Measurements from ENCODE around the gene GDI2. TPM values are rescaled to one million over a fixed set of nuclear protein-coding genes. Genes with fewer than 3 reads are reported as not detected.

The GDI2 gene
- total and polyA plus RNA-seq, 9 of the 15 experiments (the other 6 are each of a cell fraction or from before 2014, with no cell fraction given), result 262 to 424 (median 287) TPM

- Histone ChIP-seq H3K4me1 (replicated peaks in 1 of 2; ENCODE audit: control insufficient read depth in 2 of 2, insufficient read depth in 2 of 2, low read length in 2 of 2) (peaks cover 8 to 18% of the 10 kb centered on the region in 2 experiments), H3K36me3 (ENCODE audit: control insufficient read depth, insufficient read depth, low read length) (no peaks in the 10 kb centered on the region), H3K79me2 (ENCODE audit: control insufficient read depth, insufficient read depth, low read length) (peaks cover 12% of the 10 kb centered on the region), H3K9me1 (ENCODE audit: control insufficient read depth, insufficient read depth, low read length) (no peaks in the 10 kb centered on the region), H3K9me3 (replicated peaks; ENCODE audit: control insufficient read depth, insufficient read depth, low read depth, low read length) (no peaks in the 10 kb centered on the region), H3K27me3 (ENCODE audit: control insufficient read depth in 2 of 2, insufficient read depth in 2 of 2, low read length in 2 of 2) (no peaks in the 10 kb centered on the region), H3K27ac (ENCODE audit: extremely low read depth, low read depth, low read length) (no peak overlapping the region), H3K9ac (ENCODE audit: insufficient read depth in 1 of 2, low read depth in 2 of 2, low read length in 2 of 2) (peak overlapping the region in 1 of 2 experiments; percentile 57; a peak in 1 of 4 replicates), H3K4me3 (no peak overlapping the region), H2AFZ (ENCODE audit: low read depth, low read length) (peak overlapping the region; percentile 65; the same call in 1 of the 2 replicates), H3K4me2 (ENCODE audit: insufficient read depth, low read length) (no peak overlapping the region), H4K20me1 (replicated peaks; ENCODE audit: control insufficient read depth, insufficient read depth, low read length) (no peaks in the 10 kb centered on the region)
- intact Hi-C loops (cut with micrococcal nuclease) (no loop called here), in situ Hi-C loops (cut with MboI) (no loop called here)
- BruUV-seq (replicated peaks), result no TSS peak
- CTCF ChIA-PET (ENCODE audit: low intra/inter-chr PET ratio), result no interaction called here
- FAIRE-seq, result no peak
- DNase-seq (ENCODE audit: extremely low read depth in 1 of 4, low spot score in 3 of 4), result no peak
- TF ChIP-seq MAFG (tag; conservative IDR thresholded peaks at IDR 0.05) (no peak), FIP1L1 (IDR thresholded peaks at IDR 0.05; ENCODE audit: low read depth, low read length, poor library complexity, severe bottlenecking) (no peak), YY1 (IDR thresholded peaks at IDR 0.05; ENCODE audit: borderline replicate concordance in 1 of 3, control insufficient read depth in 1 of 3, extremely low read depth in 1 of 3, insufficient read depth in 3 of 3, insufficient read length in 1 of 3, insufficient replicate concordance in 2 of 3, low read depth in 1 of 3, low read length in 2 of 3) (no peak), RBM34 (IDR thresholded peaks at IDR 0.05; ENCODE audit: borderline replicate concordance, insufficient read depth, low read length) (no peak), FUS (optimal IDR thresholded peaks at IDR 0.05; ENCODE audit: low read depth, low read length) (no peak), PREB (CRISPR knock-in tag; IDR thresholded peaks at IDR 0.05) (no peak), ZNF197 (CRISPR knock-in tag; IDR thresholded peaks at IDR 0.05; ENCODE audit: low read depth) (no peak), MYNN (IDR thresholded peaks at IDR 0.05) (no peak), MYNN (CRISPR knock-in tag; IDR thresholded peaks at IDR 0.05) (no peak)
- TF ChIP-seq, protein P1, sequence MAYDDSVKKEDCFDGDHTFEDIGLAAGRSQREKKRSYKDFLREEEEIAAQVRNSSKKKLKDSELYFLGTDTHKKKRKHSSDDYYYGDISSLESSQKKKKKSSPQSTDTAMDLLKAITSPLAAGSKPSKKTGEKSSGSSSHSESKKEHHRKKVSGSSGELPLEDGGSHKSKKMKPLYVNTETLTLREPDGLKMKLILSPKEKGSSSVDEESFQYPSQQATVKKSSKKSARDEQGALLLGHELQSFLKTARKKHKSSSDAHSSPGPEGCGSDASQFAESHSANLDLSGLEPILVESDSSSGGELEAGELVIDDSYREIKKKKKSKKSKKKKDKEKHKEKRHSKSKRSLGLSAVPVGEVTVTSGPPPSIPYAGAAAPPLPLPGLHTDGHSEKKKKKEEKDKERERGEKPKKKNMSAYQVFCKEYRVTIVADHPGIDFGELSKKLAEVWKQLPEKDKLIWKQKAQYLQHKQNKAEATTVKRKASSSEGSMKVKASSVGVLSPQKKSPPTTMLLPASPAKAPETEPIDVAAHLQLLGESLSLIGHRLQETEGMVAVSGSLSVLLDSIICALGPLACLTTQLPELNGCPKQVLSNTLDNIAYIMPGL (CRISPR knock-in tag; IDR thresholded peaks at IDR 0.05), result no peak
- POLR2A ChIA-PET, result interaction anchor here (0.8 to 1.3 kb wide), 2 partner anchors 9 to 723 kb away, joined by 3 to 4 read pairs; no protein-coding TSS in a partner anchor
- no peak for ATAC-seq
- WGBS (ENCODE audit: insufficient coverage, low coverage, missing lambda C conversion rate), result 79% methylated on average over 5 of the region's 6 CpGs
Measured at GRCh38 chr10:5818894-5819293, 5.7 kb upstream of the GDI2 start.

All from K562 (cell line).